Peyer's patch (tissue), 4 donors: ENCODE measurements around the gene EEFSEC. TPM values are rescaled to one million over a fixed set of nuclear protein-coding genes. Genes with fewer than 3 reads are reported as not detected.

Experiments
- DNase-seq, 3 donors: peaks; one replicate each; pipeline ENCODE4 v3.0.0-alpha.2; 2017 to 2019
- H3K27ac ChIP-seq, 4 donors: fragments of 200-600 bp; sonication (generic); one replicate each; pipeline ENCODE4 v1.5.1; 2016 to 2019
- H3K27me3 ChIP-seq, 2 donors: fragments of 200-600 bp; sonication (generic); one replicate each; pipeline ENCODE4 v1.5.1; 2019
- H3K36me3 ChIP-seq, 3 donors: fragments of 200-600 bp; sonication (generic); one replicate each; pipeline ENCODE4 v1.5.1; 2016 to 2019
- H3K4me1 ChIP-seq, 4 donors: fragments of 200-600 bp; sonication (generic); one replicate each; pipeline ENCODE4 v1.5.1; 2016 to 2019
- H3K4me3 ChIP-seq, 4 donors: fragments of 200-600 bp; sonication (generic); 1 replicate in 3 of 4; 2 replicates in 1 of 4; pipeline ENCODE4 v1.5.1; 2016 to 2019; ENCODE audit warnings: mild to moderate bottlenecking in 1 of 4
- H3K9me3 ChIP-seq, 4 donors: fragments of 200-600 bp; sonication (generic); one replicate each; pipeline ENCODE4 v1.5.1; 2016 to 2019; ENCODE audit warnings: mild to moderate bottlenecking in 1 of 4
- CTCF ChIP-seq, 6 experiments: fragments of 450-650 bp in 4 of 6; fragments of 200-600 bp in 2 of 6; sonication (generic) in 1 of 6; IDR thresholded peaks; one replicate each; pipeline ENCODE4 v1.5.1; 2017 to 2019; ENCODE audit warnings: antibody characterized with exemption in 6 of 6, mild to moderate bottlenecking in 3 of 6, moderate library complexity in 1 of 6
- POLR2A ChIP-seq, 2 donors: fragments of 450-650 bp; IDR thresholded peaks; one replicate each; pipeline ENCODE4 v1.5.1; 2017; ENCODE audit warnings: antibody characterized with exemption in 2 of 2, mild to moderate bottlenecking in 2 of 2, moderate library complexity in 2 of 2
- total RNA-seq, 4 donors: library from RNA; depleted of rRNA; stranded (reverse); fragments of >200 nt; gene quantifications; one replicate each; pipeline ENCODE4 v1.1.0, GENCODE V29; 2016

The EEFSEC gene
- total RNA-seq, 4 donors from 2014 or later, result 11.7 to 50.3 (median 19.6) TPM

- H3K4me1 ChIP-seq, result peaks cover 0 to 10% (median 4%) of the 10 kb centered on the region in 4 donors
- H3K9me3 ChIP-seq, result no peaks in the 10 kb centered on the region
- TF ChIP-seq POLR2A (IDR thresholded peaks at IDR 0.05), result no peak
- no peak for TF ChIP-seq CTCF (IDR thresholded peaks at IDR 0.05)
- H3K27ac ChIP-seq, result no peak overlapping the region
- no peaks in the 10 kb centered on the region for H3K27me3 ChIP-seq
- no peak for DNase-seq
- no peak overlapping the region for H3K4me3 ChIP-seq
- no peaks in the 10 kb centered on the region for H3K36me3 ChIP-seq
Measured at GRCh38 chr3:128421966-128422365, 268.7 kb downstream of the EEFSEC start.

GRCh38 chr3:128422762-128423524 is 269.7 kb downstream of the EEFSEC start:
- DNase-seq, result no peak
- no peaks in the 10 kb centered on the region for H3K9me3 ChIP-seq

DNA sequence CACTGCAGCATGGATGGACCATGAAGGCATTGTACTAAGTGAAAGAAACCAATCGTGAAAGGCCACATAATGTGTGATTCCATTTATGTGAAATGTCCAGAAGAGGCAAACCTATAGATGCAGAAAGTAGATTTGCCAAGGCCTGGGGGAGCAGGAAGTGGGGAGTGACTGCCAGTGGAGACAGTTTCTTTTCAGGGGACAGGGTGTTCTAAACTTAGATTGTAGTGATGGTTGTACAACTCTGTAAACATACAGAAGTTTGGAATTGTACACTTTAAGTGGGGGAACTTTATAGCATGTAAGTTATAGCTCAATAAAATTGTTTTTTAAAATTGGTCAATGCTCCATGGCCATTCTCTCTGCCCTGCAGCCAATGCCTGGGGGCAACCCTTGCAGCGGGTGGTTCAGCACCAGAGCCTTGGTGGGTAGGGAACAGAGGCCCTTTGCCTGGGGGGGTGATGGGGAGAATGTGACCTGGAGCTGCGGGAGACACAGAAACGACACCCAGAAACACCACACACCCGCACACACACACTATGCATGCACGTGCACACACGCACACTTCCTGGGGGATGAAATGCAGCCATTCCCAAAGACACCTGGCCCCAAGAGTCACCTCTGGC is 270.4 kb downstream of the EEFSEC start:
- Histone ChIP-seq H3K27me3 (no peaks in the 10 kb centered on the region), H3K27ac (no peak overlapping the region), H3K4me1 (peaks cover 0 to 10% (median 4%) of the 10 kb centered on the region in 4 donors), H3K36me3 (no peaks in the 10 kb centered on the region), H3K9me3 (no peaks in the 10 kb centered on the region), H3K4me3 (no peak overlapping the region)
- TF ChIP-seq POLR2A (IDR thresholded peaks at IDR 0.05), result no peak
- no peak for TF ChIP-seq CTCF (IDR thresholded peaks at IDR 0.05)
- no peak for DNase-seq

More at GRCh38 chr3:128422762-128423524, 269.7 kb downstream of the EEFSEC start:
- Histone ChIP-seq H3K36me3 (no peaks in the 10 kb centered on the region), H3K4me3 (no peak overlapping the region), H3K27me3 (no peaks in the 10 kb centered on the region), H3K27ac (no peak overlapping the region), H3K4me1 (peaks cover 0 to 10% (median 4%) of the 10 kb centered on the region in 4 donors)
- TF ChIP-seq POLR2A (IDR thresholded peaks at IDR 0.05), result no peak

DNA sequence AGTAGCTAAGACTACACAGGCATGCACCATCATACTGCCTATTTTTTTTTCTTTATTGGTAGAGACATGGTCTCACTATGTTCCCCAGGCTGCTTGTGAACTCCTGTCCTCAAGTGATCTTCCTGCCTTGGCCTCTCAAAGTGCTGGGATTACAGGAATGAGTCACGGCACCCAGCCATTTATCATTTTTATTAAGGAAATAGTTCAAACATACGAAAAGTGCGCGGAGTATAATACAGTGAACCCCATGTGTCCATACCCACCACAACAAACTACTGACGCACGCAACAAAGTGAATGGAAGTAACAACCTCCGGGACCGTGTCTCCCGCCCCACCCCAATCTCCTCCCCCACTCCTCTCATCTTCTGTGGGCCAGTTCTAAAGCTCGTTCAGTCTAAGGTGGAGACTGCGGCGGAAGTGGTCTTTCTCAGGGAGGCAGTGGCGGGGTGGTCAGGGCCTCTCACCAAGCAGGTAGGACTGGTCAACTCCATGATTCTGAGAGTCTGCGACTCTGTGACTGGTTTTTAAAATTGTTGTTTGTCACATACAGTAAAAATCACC is 271.3 kb downstream of the EEFSEC start:
- H3K27ac ChIP-seq, result no peak overlapping the region
- H3K4me3 ChIP-seq, result no peak overlapping the region
- H3K9me3 ChIP-seq, result no peaks in the 10 kb centered on the region
- no peaks in the 10 kb centered on the region for H3K36me3 ChIP-seq
- peaks cover 0 to 10% (median 4%) of the 10 kb centered on the region in 4 donors for H3K4me1 ChIP-seq
- H3K27me3 ChIP-seq, result no peaks in the 10 kb centered on the region
- no peak for TF ChIP-seq POLR2A (IDR thresholded peaks at IDR 0.05)
- TF ChIP-seq CTCF (IDR thresholded peaks at IDR 0.05), result no peak
- no peak for DNase-seq

- DNase-seq, result no peak
- H3K27ac ChIP-seq, result no peak overlapping the region
- H3K4me1 ChIP-seq, result peaks cover 0 to 10% (median 4%) of the 10 kb centered on the region in 4 donors
- no peaks in the 10 kb centered on the region for H3K27me3 ChIP-seq
- TF ChIP-seq POLR2A (IDR thresholded peaks at IDR 0.05), result no peak
- H3K4me3 ChIP-seq, result no peak overlapping the region
- no peaks in the 10 kb centered on the region for H3K36me3 ChIP-seq
- H3K9me3 ChIP-seq, result no peaks in the 10 kb centered on the region
Measured at GRCh38 chr3:128425142-128425845, 272.0 kb downstream of the EEFSEC start.

DNA sequence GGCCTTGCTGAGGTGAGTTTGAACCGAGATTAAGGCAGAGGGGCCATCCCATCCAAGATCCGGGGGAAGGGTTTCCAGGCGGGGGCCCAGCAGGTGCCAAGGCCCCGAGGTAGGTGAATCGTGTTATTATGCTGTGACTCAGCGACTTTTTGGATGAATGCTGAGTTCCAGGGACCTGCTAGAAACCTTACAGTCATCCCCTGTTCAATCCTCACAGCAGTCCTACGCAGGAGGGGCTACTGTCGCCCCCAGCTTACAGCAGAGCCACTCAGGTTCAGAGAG is 272.5 kb downstream of the EEFSEC start:
- no peaks in the 10 kb centered on the region for H3K36me3 ChIP-seq
- H3K27ac ChIP-seq, result no peak overlapping the region
- H3K9me3 ChIP-seq, result no peaks in the 10 kb centered on the region
- peaks cover 0 to 10% (median 4%) of the 10 kb centered on the region in 4 donors for H3K4me1 ChIP-seq
- no peak for DNase-seq
- H3K4me3 ChIP-seq, result no peak overlapping the region
- no peak for TF ChIP-seq POLR2A (IDR thresholded peaks at IDR 0.05)
- TF ChIP-seq CTCF (IDR thresholded peaks at IDR 0.05), result no peak
- H3K27me3 ChIP-seq, result no peaks in the 10 kb centered on the region
